Erythroblast (primary cell): Measurements from ENCODE around the gene ZNF521.

Experiments used
- GATA1 ChIP-seq: IDR thresholded peaks from 2 replicates; pipeline ENCODE4 v1.6.1; 2011; ENCODE audit warnings: low read depth, mild to moderate bottlenecking, control low read depth, low read length, moderate library complexity
- POLR2A ChIP-seq: IDR thresholded peaks from 2 replicates; pipeline ENCODE4 v1.6.1; 2011; ENCODE audit warnings: mild to moderate bottlenecking, low read length

- TF ChIP-seq POLR2A, result no peak
- no peak for TF ChIP-seq GATA1
Observed at GRCh38 chr18:25189391-25190185, 162.4 kb downstream of the ZNF521 start.
